Measurements from ENCODE around the gene DAZAP1.
A peak's percentile ranks its signal among the peaks of the same experiment; 100 is the strongest.

The DAZAP1 gene

DNA sequence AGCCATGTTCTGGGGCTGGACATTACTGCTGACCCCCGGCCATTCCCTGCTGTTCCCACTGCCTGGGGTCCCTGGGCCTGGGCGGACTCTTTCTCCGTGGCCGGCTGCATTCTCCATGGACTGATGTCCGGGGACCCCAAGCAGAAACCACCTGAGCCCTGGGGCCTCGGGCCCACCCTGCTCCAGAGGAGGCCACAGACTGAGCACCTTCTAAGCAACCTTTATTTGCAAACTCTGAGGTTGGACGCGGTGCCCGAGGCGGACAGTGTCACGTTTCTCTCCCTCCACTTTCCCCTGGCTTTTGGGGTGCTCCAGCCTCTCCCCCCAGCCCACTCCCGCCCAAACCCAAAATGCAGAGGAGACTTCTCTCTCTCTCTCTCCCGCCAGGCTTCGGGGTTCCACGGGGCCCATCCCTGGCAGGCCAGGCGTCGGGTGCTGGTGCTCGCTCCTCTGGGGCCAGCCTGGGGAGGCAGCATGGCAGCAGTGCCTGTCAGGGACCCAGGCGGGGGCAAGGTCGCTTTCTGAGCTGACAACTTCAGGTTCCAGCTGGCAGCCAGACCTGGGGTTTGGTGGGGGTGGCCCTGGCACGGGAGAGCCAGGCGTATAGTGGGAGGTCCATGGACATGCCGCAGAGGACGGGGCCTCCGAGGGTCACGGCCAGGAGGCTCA is 74.0 kb downstream of the DAZAP1 start:
- Histone ChIP-seq H3K9me3 (no peaks in the 10 kb centered on the region), H3K4me1 (no peaks in the 10 kb centered on the region), H3K4me3 (ENCODE audit: low read depth, low read length) (no peak overlapping the region), H3K36me3 (0 out of 2 replicates have a peak, but pooled peaks cover 2% of the 10 kb centered on the region), H3K27me3 (no peaks in the 10 kb centered on the region)
- no peak for DNase-seq
- TF ChIP-seq, protein P1, sequence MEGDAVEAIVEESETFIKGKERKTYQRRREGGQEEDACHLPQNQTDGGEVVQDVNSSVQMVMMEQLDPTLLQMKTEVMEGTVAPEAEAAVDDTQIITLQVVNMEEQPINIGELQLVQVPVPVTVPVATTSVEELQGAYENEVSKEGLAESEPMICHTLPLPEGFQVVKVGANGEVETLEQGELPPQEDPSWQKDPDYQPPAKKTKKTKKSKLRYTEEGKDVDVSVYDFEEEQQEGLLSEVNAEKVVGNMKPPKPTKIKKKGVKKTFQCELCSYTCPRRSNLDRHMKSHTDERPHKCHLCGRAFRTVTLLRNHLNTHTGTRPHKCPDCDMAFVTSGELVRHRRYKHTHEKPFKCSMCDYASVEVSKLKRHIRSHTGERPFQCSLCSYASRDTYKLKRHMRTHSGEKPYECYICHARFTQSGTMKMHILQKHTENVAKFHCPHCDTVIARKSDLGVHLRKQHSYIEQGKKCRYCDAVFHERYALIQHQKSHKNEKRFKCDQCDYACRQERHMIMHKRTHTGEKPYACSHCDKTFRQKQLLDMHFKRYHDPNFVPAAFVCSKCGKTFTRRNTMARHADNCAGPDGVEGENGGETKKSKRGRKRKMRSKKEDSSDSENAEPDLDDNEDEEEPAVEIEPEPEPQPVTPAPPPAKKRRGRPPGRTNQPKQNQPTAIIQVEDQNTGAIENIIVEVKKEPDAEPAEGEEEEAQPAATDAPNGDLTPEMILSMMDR (IDR thresholded peaks at IDR 0.05; ENCODE audit: low read depth, low read length): no peak

DNA sequence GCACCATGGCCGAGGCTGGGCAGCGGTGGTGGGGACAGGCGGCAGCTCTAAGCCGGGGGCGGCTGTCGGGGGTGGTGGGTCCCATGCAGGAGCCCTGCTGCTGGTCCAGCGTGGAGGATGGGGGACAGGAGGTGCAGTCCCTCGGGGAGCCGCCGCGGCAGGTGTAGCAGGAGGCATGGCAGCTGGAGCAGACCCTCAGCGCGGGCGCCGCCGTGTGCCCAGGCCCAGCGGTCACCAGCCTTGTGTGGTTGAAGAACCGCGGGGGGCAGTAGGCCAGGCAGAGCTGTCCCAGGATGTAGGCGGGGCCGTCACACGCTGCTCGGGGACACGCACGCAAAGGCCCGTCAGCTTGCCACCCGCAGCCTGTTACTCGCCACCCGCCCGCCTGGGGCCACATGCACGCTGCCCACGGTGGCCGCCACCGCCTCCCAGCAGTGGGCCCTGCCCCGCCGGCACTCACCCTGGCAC is 74.5 kb downstream of the DAZAP1 start:
- Histone ChIP-seq H3K36me3 (0 out of 2 replicates have a peak, but pooled peaks cover 2% of the 10 kb centered on the region), H3K4me3 (ENCODE audit: low read depth, low read length) (no peak overlapping the region), H3K4me1 (no peaks in the 10 kb centered on the region), H3K9me3 (no peaks in the 10 kb centered on the region), H3K27me3 (no peaks in the 10 kb centered on the region)
- TF ChIP-seq, protein P1 (IDR thresholded peaks at IDR 0.05; ENCODE audit: low read depth, low read length): no peak
- no peak for DNase-seq

DNA sequence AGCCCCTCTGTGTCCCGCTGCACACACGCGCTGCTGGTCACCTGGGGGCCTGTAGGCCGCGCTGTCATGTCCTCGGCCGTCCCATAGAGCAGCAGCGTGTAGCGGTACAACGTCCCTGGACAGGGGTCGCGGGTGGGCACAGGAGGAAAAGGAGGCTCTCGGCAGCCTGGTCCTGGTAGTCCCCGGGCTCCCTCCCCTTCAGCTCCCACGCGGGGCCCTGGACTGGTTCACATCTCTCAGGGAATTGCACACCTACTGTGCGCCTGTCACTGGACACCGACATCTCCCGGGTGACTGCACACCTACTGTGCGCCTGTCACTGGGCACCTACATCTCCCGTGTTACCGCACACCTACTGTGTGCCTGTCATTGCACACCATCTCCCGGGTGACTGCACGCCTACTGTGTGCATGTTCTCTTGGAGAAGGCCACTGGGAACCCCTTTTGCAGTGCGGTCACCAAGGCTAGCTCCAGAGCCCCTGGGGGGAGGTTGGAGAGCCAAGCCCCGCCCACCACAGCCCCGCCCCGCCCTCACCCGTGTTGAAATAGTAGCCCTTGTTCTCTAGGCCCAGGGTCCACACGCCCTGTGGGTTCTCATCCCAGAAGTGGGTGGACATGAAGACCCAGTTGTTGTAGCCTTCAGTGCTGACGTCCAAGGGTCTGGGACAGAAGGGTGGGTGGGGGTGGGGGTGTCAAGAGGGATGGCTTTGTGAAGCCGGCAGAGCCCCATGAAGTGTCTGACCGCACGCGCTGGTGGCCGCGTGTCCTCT is 75.2 kb downstream of the DAZAP1 start:
- peak; percentile 27 for DNase-seq
- H3K9me3 ChIP-seq: no peaks in the 10 kb centered on the region
- no peak overlapping the region for H3K4me3 ChIP-seq (ENCODE audit: low read depth, low read length)
- TF ChIP-seq, protein P1 (IDR thresholded peaks at IDR 0.05; ENCODE audit: low read depth, low read length): no peak
- no peaks in the 10 kb centered on the region for H3K27me3 ChIP-seq
- no peaks in the 10 kb centered on the region for H3K36me3 ChIP-seq
- H3K4me1 ChIP-seq: no peaks in the 10 kb centered on the region

DNA sequence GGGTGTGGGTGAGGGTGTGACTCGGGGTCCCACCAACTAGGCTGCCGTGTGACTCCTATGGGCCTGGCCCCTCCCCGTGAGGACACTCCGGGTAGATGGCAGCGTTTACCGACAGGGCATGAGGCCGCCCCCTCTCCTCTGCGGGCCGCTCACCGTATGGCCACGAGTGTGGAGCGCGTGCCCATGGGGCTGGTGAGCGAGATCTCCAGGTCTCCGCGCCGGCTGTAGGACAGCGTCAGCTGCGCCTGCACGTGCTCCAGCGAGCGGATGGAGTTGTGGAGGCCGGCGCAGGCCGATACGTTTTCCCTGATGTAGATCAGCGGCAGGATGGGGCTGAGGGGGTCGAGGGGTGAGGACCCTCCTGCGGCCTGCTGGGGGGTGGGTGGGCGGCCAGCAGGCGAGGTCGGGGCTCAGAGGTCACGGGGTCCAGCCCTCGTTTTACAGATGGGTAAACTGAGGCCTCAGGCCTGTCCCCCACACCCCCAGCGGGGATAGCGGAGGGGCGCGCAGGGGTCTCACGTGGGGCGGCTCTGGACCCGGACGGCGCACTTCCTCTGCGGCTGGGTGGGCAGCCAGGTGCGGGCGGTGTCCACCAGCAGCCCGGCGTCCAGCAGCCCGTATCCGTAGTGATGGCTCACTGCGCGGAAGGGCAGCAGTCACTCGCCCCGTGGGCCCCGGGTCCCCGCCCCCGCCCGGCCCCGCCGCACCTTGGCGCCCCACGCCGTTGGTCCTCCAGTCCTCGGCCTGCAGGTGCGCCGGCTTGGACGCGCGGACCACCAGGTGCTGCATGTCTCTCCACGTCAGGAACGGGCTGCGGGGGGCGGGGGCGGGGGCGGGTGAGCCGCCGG is 76.0 kb downstream of the DAZAP1 start:
- Histone ChIP-seq H3K4me1 (no peaks in the 10 kb centered on the region), H3K27me3 (no peaks in the 10 kb centered on the region), H3K4me3 (ENCODE audit: low read depth, low read length) (no peak overlapping the region), H3K9me3 (no peaks in the 10 kb centered on the region), H3K36me3 (no peaks in the 10 kb centered on the region)
- TF ChIP-seq, protein P1 (IDR thresholded peaks at IDR 0.05; ENCODE audit: low read depth, low read length): no peak
- no peak for DNase-seq

DNA sequence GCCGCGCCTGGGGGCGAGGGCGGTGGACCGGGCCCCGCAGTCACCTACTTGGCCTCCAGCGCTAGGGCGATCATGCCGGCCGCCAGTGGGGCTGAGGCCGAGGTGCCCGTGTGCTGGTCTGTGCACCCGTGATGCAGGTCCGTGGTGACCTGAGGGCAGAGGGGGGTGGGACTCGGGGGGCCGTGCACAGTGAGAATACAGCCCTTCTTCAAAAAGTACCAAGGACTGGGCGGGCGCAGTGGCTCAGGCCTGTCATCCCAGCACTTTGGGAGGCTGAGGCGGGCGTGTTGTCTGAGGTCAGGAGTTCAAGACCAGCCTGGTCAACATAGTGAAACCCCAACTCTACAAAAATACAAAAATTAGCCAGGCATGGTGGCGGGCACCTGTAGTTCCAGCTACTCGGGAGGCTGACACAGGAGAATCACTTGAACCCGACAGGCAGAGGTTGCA is 76.6 kb downstream of the DAZAP1 start:
- Histone ChIP-seq H3K27me3 (no peaks in the 10 kb centered on the region), H3K4me3 (ENCODE audit: low read depth, low read length) (no peak overlapping the region), H3K36me3 (no peaks in the 10 kb centered on the region), H3K4me1 (no peaks in the 10 kb centered on the region), H3K9me3 (no peaks in the 10 kb centered on the region)
- DNase-seq: no peak
- TF ChIP-seq, protein P1 (IDR thresholded peaks at IDR 0.05; ENCODE audit: low read depth, low read length): no peak

Data from BE2C (cell line).